ENCODE measurements around the gene TMEM178B. TPM values are rescaled to one million over a fixed set of nuclear protein-coding genes. Genes with fewer than 3 reads are reported as not detected.

Gene TMEM178B
- total and polyA plus RNA-seq, 2 of the 13 experiments (the other 11 are each of a cell fraction or from before 2014, with no cell fraction given) = 0.01 to 0.02 TPM

GRCh38 chr7:141203586-141203985, 129.7 kb downstream of the TMEM178B start (continued):
- TF ChIP-seq ZBED4 (CRISPR knock-in tag; IDR thresholded peaks at IDR 0.05; ENCODE audit: borderline replicate concordance) = no peak
- TF ChIP-seq NFYC (CRISPR knock-in tag; IDR thresholded peaks at IDR 0.05) = no peak
- no peak for TF ChIP-seq KLF12 (CRISPR knock-in tag; IDR thresholded peaks at IDR 0.05; ENCODE audit: borderline replicate concordance)
- TF ChIP-seq ZNF761 (CRISPR knock-in tag; conservative IDR thresholded peaks at IDR 0.05) = no peak
- no peak for TF ChIP-seq ZNF558 (CRISPR knock-in tag; IDR thresholded peaks at IDR 0.05; ENCODE audit: borderline replicate concordance)
- no peak for TF ChIP-seq BRD4 (CRISPR knock-in tag; IDR thresholded peaks at IDR 0.05)
- no peak for TF ChIP-seq ZNF629 (CRISPR knock-in tag; conservative IDR thresholded peaks at IDR 0.05)
- TF ChIP-seq ZNF136 (CRISPR knock-in tag; IDR thresholded peaks at IDR 0.05; ENCODE audit: low read depth) = no peak
- no peak for TF ChIP-seq ZFP36L2 (CRISPR knock-in tag; IDR thresholded peaks at IDR 0.05)
- no peak for TF ChIP-seq ZNF235 (CRISPR knock-in tag; IDR thresholded peaks at IDR 0.05; ENCODE audit: borderline replicate concordance)

- CTCF ChIA-PET (ENCODE audit: low intra/inter-chr PET ratio, low total read pairs) = no interaction called here
- Histone ChIP-seq H3K4me3 (replicated peaks in 1 of 3; ENCODE audit: insufficient read depth in 1 of 3, low read depth in 2 of 3, low read length in 3 of 3) (no peak overlapping the region), H3K9ac (ENCODE audit: insufficient read depth, low read depth, low read length) (no peak overlapping the region), H3K4me1 (ENCODE audit: insufficient read depth, low read length) (no peaks in the 10 kb centered on the region), H3K9me3 (ENCODE audit: low read length) (no peaks in the 10 kb centered on the region), H3K36me3 (replicated peaks in 1 of 2; ENCODE audit: control insufficient read depth in 1 of 2, insufficient read depth in 2 of 2, low read length in 2 of 2) (no peaks in the 10 kb centered on the region), H3K27ac (ENCODE audit: extremely low read length, insufficient read depth, low read length) (no peak overlapping the region), H2AFZ (ENCODE audit: low read length) (no peak overlapping the region), H4K20me1 (ENCODE audit: insufficient read depth, low read length) (no peaks in the 10 kb centered on the region), H3K79me2 (ENCODE audit: insufficient read depth, low read length) (no peaks in the 10 kb centered on the region), H3K4me2 (ENCODE audit: low read depth, low read length) (no peak overlapping the region), H3K27me3 (ENCODE audit: control insufficient read depth in 1 of 2, insufficient read depth in 2 of 2, low read length in 2 of 2) (peaks cover 0 to 12% of the 10 kb centered on the region in 2 experiments; a peak in 2 of 5 replicates)
- DNase-seq (ENCODE audit: low spot score) = no peak
- in situ Hi-C loops (cut with HindIII; ENCODE audit: extremely low pct_ligation_motif_present, low pct_unique_long_range_greater_than_20kb) (no loop called here), intact Hi-C loops (cut with micrococcal nuclease; ENCODE audit: unreplicated experiment) (no loop called here)
- POLR2A ChIA-PET = no interaction called here
- no TSS peak for BruUV-seq (replicated peaks)
- WGBS (ENCODE audit: low lambda C conversion rate) = 15% methylated on average over 3 of the region's 3 CpGs
- no peak for FAIRE-seq
- no peak for ATAC-seq
- TF ChIP-seq ZFP36L1 (CRISPR knock-in tag; IDR thresholded peaks at IDR 0.05) = no peak
- no peak for TF ChIP-seq RERE (CRISPR knock-in tag; IDR thresholded peaks at IDR 0.05; ENCODE audit: low read depth)
- TF ChIP-seq MEIS2 (CRISPR knock-in tag; IDR thresholded peaks at IDR 0.05) = no peak
- no peak for TF ChIP-seq FOXK2 (IDR thresholded peaks at IDR 0.05)
Observed at GRCh38 chr7:141207661-141208060, 133.8 kb downstream of the TMEM178B start.

Measured in HepG2 (cell line).